ENCODE results near the gene TXNRD1. TPM values are rescaled to one million over a fixed set of nuclear protein-coding genes. Genes with fewer than 3 reads are reported as not detected.

The TXNRD1 gene
- total RNA-seq, 1 donor from 2014 or later: 82.7 TPM

DNA sequence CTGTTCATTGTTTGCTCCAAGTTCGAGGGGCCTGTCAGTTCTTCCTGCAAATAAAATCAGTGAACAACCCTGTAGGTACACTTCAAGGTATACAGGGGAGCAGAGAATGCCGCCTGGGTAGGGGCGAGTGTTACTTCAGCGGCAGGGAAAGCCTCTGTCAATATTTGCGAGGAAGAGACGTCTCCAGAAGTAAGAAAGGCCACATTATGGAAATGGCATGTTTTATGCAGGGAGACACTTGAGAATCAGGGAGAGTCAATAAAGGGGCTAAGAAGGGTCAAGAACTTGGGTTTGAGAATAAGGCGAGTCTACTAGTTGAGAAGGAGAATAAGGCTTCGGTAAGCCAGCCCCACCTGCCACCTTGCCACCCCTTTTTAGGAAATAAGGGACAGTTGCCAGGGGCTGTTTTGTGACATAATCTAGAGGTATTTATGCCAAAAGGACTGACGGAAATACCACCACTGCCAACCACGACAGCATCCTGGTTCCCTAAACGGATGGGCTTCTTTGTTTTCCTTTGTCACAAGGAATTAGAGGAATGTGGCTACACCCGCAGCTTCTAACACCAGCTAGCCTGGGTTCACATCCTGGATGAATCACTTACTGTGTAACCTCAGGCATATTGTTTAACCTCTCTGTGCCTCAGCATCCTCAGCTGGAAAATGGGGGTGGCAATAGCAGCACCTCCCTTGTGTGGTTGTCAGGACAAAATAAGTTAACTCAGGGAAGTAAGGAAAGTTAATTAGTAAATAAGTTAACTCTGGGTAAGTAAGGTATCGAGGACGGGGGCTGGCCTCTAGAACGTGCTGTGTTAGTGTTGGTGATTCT, 155.7 kb downstream of the TXNRD1 start:
- no peak for DNase-seq (ENCODE audit: low spot score)

DNA sequence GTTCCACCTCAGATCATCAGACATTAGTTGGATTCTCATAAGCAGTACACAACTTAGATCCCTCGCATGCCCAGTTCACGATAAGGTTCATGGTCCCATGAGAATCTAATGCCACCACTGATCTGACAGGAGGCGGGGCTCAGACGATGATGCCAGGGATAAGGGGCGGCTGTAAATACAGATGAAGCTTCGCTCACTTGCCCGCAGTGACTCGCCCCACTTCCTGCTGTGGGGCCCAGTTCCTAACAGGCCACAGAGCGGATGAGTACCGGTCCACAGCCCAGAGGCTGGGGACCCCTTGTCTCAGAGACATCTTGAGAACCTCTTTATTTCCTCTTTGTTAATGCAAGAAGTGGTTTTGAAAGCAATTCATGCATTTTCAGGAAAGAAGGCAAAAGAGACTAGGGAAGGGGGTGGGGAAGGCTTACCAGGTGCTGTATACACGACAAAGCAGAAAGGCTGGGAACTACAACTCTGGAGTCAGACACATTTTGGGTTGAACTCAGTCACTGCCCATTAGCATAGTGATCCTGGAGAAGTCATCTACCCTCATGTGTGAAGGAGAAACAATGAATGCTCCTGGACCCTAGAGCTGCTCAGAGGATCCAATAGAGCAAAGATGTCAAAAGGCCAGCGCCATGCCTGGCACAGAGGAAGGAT, 156.6 kb downstream of the TXNRD1 start:
- Mint-ChIP-seq H3K27ac (ENCODE audit: unreplicated experiment) (no peak overlapping the region), H3K36me3 (ENCODE audit: low read depth) (peaks cover 7% of the 10 kb centered on the region), H3K4me1 (ENCODE audit: low read depth) (peaks cover 17% of the 10 kb centered on the region), H3K9me3 (ENCODE audit: low read depth) (peaks cover 9% of the 10 kb centered on the region), H3K4me3 (ENCODE audit: unreplicated experiment) (no peak overlapping the region), H3K27me3 (ENCODE audit: low read depth) (no peaks in the 10 kb centered on the region)
- TF ChIP-seq, protein P1, sequence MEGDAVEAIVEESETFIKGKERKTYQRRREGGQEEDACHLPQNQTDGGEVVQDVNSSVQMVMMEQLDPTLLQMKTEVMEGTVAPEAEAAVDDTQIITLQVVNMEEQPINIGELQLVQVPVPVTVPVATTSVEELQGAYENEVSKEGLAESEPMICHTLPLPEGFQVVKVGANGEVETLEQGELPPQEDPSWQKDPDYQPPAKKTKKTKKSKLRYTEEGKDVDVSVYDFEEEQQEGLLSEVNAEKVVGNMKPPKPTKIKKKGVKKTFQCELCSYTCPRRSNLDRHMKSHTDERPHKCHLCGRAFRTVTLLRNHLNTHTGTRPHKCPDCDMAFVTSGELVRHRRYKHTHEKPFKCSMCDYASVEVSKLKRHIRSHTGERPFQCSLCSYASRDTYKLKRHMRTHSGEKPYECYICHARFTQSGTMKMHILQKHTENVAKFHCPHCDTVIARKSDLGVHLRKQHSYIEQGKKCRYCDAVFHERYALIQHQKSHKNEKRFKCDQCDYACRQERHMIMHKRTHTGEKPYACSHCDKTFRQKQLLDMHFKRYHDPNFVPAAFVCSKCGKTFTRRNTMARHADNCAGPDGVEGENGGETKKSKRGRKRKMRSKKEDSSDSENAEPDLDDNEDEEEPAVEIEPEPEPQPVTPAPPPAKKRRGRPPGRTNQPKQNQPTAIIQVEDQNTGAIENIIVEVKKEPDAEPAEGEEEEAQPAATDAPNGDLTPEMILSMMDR (IDR thresholded peaks at IDR 0.05): no peak
- DNase-seq (ENCODE audit: low spot score): no peak

More for the DNA sequence above, 155.7 kb downstream of the TXNRD1 start:
- Mint-ChIP-seq H3K4me3 (ENCODE audit: unreplicated experiment) (no peak overlapping the region), H3K27ac (ENCODE audit: unreplicated experiment) (peak overlapping the region; percentile 41), H3K27me3 (ENCODE audit: low read depth) (no peaks in the 10 kb centered on the region), H3K36me3 (ENCODE audit: low read depth) (peaks cover 7% of the 10 kb centered on the region), H3K9me3 (ENCODE audit: low read depth) (peaks cover 9% of the 10 kb centered on the region), H3K4me1 (ENCODE audit: low read depth) (peaks cover 17% of the 10 kb centered on the region)
- TF ChIP-seq, protein P1 (IDR thresholded peaks at IDR 0.05): no peak

DNA sequence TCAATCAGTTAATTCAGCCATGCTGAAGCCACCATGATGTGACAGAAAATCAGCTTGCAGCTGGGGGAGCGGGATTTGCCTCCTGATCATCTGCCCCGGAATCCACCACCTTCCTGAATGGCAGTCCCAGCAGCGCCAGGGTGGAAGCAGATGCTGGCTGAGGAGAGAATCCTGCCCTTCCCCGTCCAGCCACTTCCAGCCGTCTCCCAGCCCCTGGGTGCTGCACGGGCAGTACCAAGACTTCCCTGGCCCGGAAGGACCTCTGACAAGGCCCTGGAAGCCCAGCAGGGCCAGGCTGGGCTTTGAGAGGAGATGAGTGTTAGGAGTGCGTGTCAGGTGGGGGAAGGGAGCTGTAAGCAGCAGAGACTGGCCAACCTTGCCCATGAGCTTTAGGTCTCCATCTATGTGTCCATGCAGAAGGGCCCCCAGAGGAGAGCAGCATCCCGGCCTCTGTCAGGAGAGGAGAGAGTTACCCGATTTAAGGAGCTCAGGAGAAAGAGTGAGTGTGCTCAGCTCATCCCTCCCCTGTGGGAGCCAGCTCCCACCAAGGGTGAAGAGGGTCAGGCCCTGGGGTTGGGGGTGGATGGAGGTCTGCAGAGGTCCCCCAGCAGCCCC, 157.2 kb downstream of the TXNRD1 start:
- TF ChIP-seq, protein P1 (IDR thresholded peaks at IDR 0.05): no peak
- Mint-ChIP-seq H3K4me1 (ENCODE audit: low read depth) (peaks cover 17% of the 10 kb centered on the region), H3K27me3 (ENCODE audit: low read depth) (no peaks in the 10 kb centered on the region), H3K36me3 (ENCODE audit: low read depth) (peaks cover 7% of the 10 kb centered on the region), H3K9me3 (ENCODE audit: low read depth) (peaks cover 9% of the 10 kb centered on the region), H3K4me3 (ENCODE audit: unreplicated experiment) (no peak overlapping the region), H3K27ac (ENCODE audit: unreplicated experiment) (no peak overlapping the region)
- DNase-seq (ENCODE audit: low spot score): no peak

DNA sequence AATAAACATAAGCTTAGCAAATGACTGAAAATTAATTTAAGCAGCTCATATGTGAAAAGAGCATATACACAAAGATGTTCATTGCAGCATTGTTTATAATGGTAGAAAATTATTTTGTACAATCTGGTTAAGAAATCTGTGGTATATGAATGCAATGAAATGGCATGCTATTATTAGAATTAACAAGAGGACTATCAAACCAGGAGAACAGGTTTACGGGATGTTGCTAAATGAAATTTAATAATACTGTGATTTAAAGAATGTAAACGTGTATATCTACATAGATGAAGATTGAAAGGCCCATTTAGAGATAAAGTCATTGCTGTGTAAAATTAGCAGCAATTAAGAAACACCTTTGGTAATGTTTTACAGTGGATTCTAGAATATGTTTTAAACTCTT, 158.5 kb downstream of the TXNRD1 start:
- no peak overlapping the region for H3K4me3 Mint-ChIP-seq (ENCODE audit: unreplicated experiment)
- peaks cover 9% of the 10 kb centered on the region for H3K9me3 Mint-ChIP-seq (ENCODE audit: low read depth)
- peaks cover 17% of the 10 kb centered on the region for H3K4me1 Mint-ChIP-seq (ENCODE audit: low read depth)
- peaks cover 7% of the 10 kb centered on the region for H3K36me3 Mint-ChIP-seq (ENCODE audit: low read depth)
- no peak for DNase-seq (ENCODE audit: low spot score)
- no peaks in the 10 kb centered on the region for H3K27me3 Mint-ChIP-seq (ENCODE audit: low read depth)
- TF ChIP-seq, protein P1 (IDR thresholded peaks at IDR 0.05): no peak
- H3K27ac Mint-ChIP-seq (ENCODE audit: unreplicated experiment): no peak overlapping the region

DNA sequence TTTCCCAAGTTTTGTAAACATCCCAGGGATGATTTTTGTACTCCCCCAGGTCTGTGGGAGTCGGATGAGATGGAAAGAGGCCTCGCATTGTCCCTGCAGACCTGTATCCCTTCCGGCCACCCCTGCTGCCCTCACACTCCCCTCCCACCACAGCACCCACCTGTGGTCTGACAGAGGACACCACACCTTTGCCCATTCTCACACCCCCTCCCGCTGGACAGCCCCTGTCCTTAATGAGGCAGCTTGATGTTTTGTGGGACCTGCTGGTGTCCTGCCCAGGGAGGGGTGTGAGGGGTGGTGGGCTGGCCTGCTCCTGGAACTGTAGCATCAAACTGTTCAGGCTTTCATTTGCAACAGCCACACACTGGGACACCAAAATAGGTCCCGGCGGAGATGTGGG, 159.2 kb downstream of the TXNRD1 start:
- Mint-ChIP-seq H3K4me1 (ENCODE audit: low read depth) (peaks cover 17% of the 10 kb centered on the region), H3K36me3 (ENCODE audit: low read depth) (peaks cover 2% of the 10 kb centered on the region), H3K9me3 (ENCODE audit: low read depth) (peaks cover 4% of the 10 kb centered on the region), H3K4me3 (ENCODE audit: unreplicated experiment) (no peak overlapping the region), H3K27me3 (ENCODE audit: low read depth) (no peaks in the 10 kb centered on the region), H3K27ac (ENCODE audit: unreplicated experiment) (no peak overlapping the region)
- DNase-seq (ENCODE audit: low spot score): no peak
- TF ChIP-seq, protein P1 (IDR thresholded peaks at IDR 0.05): no peak
